ENCODE results near the gene CREB3L4.

- no peak for TF ChIP-seq CTCF (IDR thresholded peaks at IDR 0.05)
- no peak for TF ChIP-seq POLR2A (IDR thresholded peaks at IDR 0.05)
These were observed 9.1 kb downstream of the CREB3L4 start for GRCh38 chr1:153976819-153977249.
